CD4-positive, alpha-beta memory T cell (primary cell): ENCODE measurements around the gene FAM3C. TPM values are rescaled to one million over a fixed set of nuclear protein-coding genes. Genes with fewer than 3 reads are reported as not detected.
A peak's percentile ranks its signal among the peaks of the same experiment; 100 is the strongest.

Experiments
- CTCF ChIA-PET: fragments of 350-600 bp; sonication (Branson Sonifier 250); formaldehyde crosslinking; loops from one replicate; lab custom pipeline; 2021; ENCODE audit warnings: inconsistent platforms; ENCODE audit not compliant: partially characterized antibody; lab: Charles Lee
- POLR2A ChIA-PET: fragments of 350-600 bp; sonication (Branson Sonifier 250); formaldehyde crosslinking; loops from one replicate; lab custom pipeline; 2021; ENCODE audit not compliant: partially characterized antibody; lab: Charles Lee
- DNase-seq, 5 donors: peaks; one replicate each; pipeline versions ENCODE4 v3.0.0 to v3.0.0-alpha.2; 2020 to 2022; ENCODE audit warnings: mixed read lengths in 1 of 5
- H3K27ac ChIP-seq: one replicate; pipeline ENCODE4 v1.7.0; 2013; ENCODE audit warnings: low read depth, low read length
- H3K27me3 ChIP-seq: 2 replicates; pipeline ENCODE4 v1.7.0; 2013; ENCODE audit warnings: mild to moderate bottlenecking, low read length, moderate library complexity; ENCODE audit not compliant: insufficient read depth
- H3K36me3 ChIP-seq: 2 replicates; pipeline ENCODE4 v1.7.0; 2013; ENCODE audit warnings: mild to moderate bottlenecking, low read length, moderate library complexity; ENCODE audit not compliant: insufficient read depth
- H3K4me1 ChIP-seq: 2 replicates; pipeline ENCODE4 v1.7.0; 2013; ENCODE audit warnings: mild to moderate bottlenecking, low read length, moderate library complexity; ENCODE audit not compliant: insufficient read depth
- H3K4me3 ChIP-seq, 2 donors: one replicate each; pipeline ENCODE4 v1.7.0; 2013; ENCODE audit warnings: low read length in 2 of 2, mild to moderate bottlenecking in 1 of 2
- H3K9me3 ChIP-seq, 2 donors: one replicate each; pipeline ENCODE4 v1.7.0; 2013; ENCODE audit warnings: low read length in 2 of 2, control low read depth in 1 of 2; ENCODE audit not compliant: control insufficient read depth in 1 of 2
- H3K27ac Mint-ChIP-seq, 7 donors: one replicate each; pipeline ENCODE4 v1.8.0; 2020 to 2021; ENCODE audit warnings: mixed read lengths in 7 of 7, mild to moderate bottlenecking in 6 of 7, inconsistent platforms in 3 of 7, moderate library complexity in 3 of 7
- H3K27me3 Mint-ChIP-seq, 2 donors: one replicate each; pipeline ENCODE4 v1.8.0; 2020 to 2021; ENCODE audit warnings: mixed read lengths in 2 of 2
- H3K36me3 Mint-ChIP-seq, 2 donors: one replicate each; pipeline ENCODE4 v1.8.0; 2020 to 2021; ENCODE audit warnings: mixed read lengths in 2 of 2, inconsistent platforms in 1 of 2, mild to moderate bottlenecking in 1 of 2
- H3K4me1 Mint-ChIP-seq, 4 donors: one replicate each; pipeline ENCODE4 v1.8.0; 2020 to 2021; ENCODE audit warnings: mixed read lengths in 4 of 4, mild to moderate bottlenecking in 1 of 4
- H3K4me3 Mint-ChIP-seq, 8 donors: one replicate each; pipeline ENCODE4 v1.8.0; 2020 to 2021; ENCODE audit warnings: mixed read lengths in 8 of 8, mild to moderate bottlenecking in 7 of 8, moderate library complexity in 6 of 8, inconsistent platforms in 3 of 8
- H3K9me3 Mint-ChIP-seq, 8 donors: one replicate each; pipeline ENCODE4 v1.8.0; 2020 to 2021; ENCODE audit warnings: mixed read lengths in 8 of 8, mild to moderate bottlenecking in 5 of 8, inconsistent platforms in 3 of 8, moderate library complexity in 1 of 8
- intact Hi-C: fragments of 100-400 bp; cut with micrococcal nuclease; formaldehyde crosslinking; loops from one replicate; pipeline ENCODE4 v1.15.1; 2023
- polyA plus RNA-seq, 2 donors: library from polyadenylated mRNA; unstranded; fragments of 300-500 nt; fragmentation: Illumina TruSeq; gene quantifications; one replicate each; pipeline ENCODE4 v1.2.3, GENCODE V29; 2021
- total RNA-seq, 2 experiments: library from RNA; stranded (reverse); gene quantifications; one replicate each; pipeline ENCODE4 v1.2.3, GENCODE V29; 2021

FAM3C gene
- total and polyA plus RNA-seq, 4 experiments from 2014 or later: 8.8 to 20.9 (median 17.7) TPM

GRCh38 chr7:121360564-121360963 lies 35.5 kb downstream of the FAM3C start:
- no peak for DNase-seq
- Mint-ChIP-seq H3K27ac (peak overlapping the region in 1 of 7 donors; percentile 22), H3K4me3 (no peak overlapping the region), H3K9me3 (no peaks in the 10 kb centered on the region), H3K4me1 (peaks cover 0 to 3% (median 0%) of the 10 kb centered on the region in 4 donors), H3K27me3 (no peaks in the 10 kb centered on the region), H3K36me3 (peaks cover 39 to 46% of the 10 kb centered on the region in 2 donors)
- POLR2A ChIA-PET: interaction anchor here (0.8 kb wide), 1 partner anchor 150 kb away, joined by 3 read pairs; no protein-coding TSS in a partner anchor
- H3K27ac ChIP-seq: no peak overlapping the region
- H3K9me3 ChIP-seq: no peaks in the 10 kb centered on the region
- peaks cover 16% of the 10 kb centered on the region for H3K36me3 ChIP-seq
- no peak overlapping the region for H3K4me3 ChIP-seq
- H3K27me3 ChIP-seq: no peaks in the 10 kb centered on the region
- CTCF ChIA-PET: interaction anchor here (0.7 to 2.8 kb wide), 6 partner anchors 20 to 187 kb away, joined by 3 to 9 read pairs (median 3); partner anchors contain the start of gene FAM3C
- intact Hi-C loops: no loop called here
- H3K4me1 ChIP-seq: no peaks in the 10 kb centered on the region

DNA sequence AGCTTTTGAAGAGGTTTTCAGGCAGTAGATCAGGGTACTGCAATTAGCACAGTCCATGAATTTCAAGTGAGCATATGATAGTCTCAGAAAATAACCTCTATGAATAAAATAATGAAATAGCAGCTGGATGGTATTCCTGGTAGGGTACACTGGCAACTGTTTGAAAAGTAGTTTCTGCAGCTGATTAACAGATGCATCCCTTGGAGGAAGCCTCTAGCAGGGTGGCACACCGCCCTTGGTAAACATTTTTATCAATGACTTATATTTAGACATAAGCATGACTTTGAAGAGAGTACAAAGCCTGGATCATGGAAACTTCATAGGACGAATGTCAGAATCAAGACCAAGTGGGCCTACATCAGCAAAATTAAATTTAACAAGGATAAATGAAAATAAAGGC lies 40.5 kb downstream of the FAM3C start:
- Mint-ChIP-seq H3K36me3 (peaks cover 52 to 62% of the 10 kb centered on the region in 2 donors), H3K4me1 (no peaks in the 10 kb centered on the region), H3K9me3 (no peaks in the 10 kb centered on the region), H3K4me3 (no peak overlapping the region), H3K27me3 (no peaks in the 10 kb centered on the region), H3K27ac (no peak overlapping the region)
- Histone ChIP-seq H3K27me3 (no peaks in the 10 kb centered on the region), H3K9me3 (no peaks in the 10 kb centered on the region), H3K4me1 (no peaks in the 10 kb centered on the region), H3K36me3 (peaks cover 11% of the 10 kb centered on the region), H3K27ac (no peak overlapping the region), H3K4me3 (no peak overlapping the region)
- ChIA-PET CTCF (interaction anchor here (0.9 to 1.4 kb wide), 2 partner anchors 18 to 156 kb away, joined by 3 read pairs; no protein-coding TSS in a partner anchor), POLR2A (no interaction called here)
- intact Hi-C loops: no loop called here
- no peak for DNase-seq

GRCh38 chr7:121352323-121352722 lies 43.8 kb downstream of the FAM3C start:
- no peak overlapping the region for H3K4me3 ChIP-seq
- H3K9me3 Mint-ChIP-seq: no peaks in the 10 kb centered on the region
- no peak overlapping the region for H3K27ac ChIP-seq
- no peaks in the 10 kb centered on the region for H3K9me3 ChIP-seq
- no peak for DNase-seq
- intact Hi-C loops: no loop called here
- H3K4me1 ChIP-seq: no peaks in the 10 kb centered on the region
- H3K36me3 ChIP-seq: peaks cover under 1% of the 10 kb centered on the region
- H3K4me3 Mint-ChIP-seq: no peak overlapping the region
- ChIA-PET CTCF (interaction anchor here (1.1 to 2.0 kb wide), 3 partner anchors 15 to 157 kb away, joined by 4 to 7 read pairs (median 4); partner anchors contain the start of gene FAM3C), POLR2A (no interaction called here)
- no peaks in the 10 kb centered on the region for H3K27me3 ChIP-seq
- H3K27ac Mint-ChIP-seq: no peak overlapping the region
- H3K4me1 Mint-ChIP-seq: no peaks in the 10 kb centered on the region
- peaks cover 45 to 56% of the 10 kb centered on the region in 2 donors for H3K36me3 Mint-ChIP-seq
- H3K27me3 Mint-ChIP-seq: no peaks in the 10 kb centered on the region

DNA sequence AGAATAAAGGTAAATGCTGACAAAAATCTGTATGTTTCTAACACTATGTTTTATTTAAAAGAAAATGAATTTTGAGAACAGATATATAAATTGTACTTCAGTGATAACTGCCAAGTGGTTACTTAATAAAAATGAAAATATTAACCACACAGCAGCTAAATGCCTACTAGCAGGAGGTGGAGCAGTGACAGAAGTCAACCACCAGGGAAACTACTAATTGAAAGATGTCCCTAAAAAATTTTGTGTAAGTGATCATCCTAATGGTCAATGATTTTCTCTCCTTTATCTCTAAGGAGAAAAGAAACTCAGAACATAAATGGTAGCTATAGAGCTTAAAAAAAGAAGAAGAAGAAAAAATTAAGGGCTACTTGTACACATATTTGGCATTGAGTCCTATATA lies 44.4 kb downstream of the FAM3C start:
- Mint-ChIP-seq H3K27me3 (no peaks in the 10 kb centered on the region), H3K27ac (peak overlapping the region in 2 of 7 donors; percentile 5 to 52), H3K9me3 (no peaks in the 10 kb centered on the region), H3K4me3 (peak overlapping the region in 1 of 8 donors; percentile 29), H3K4me1 (no peaks in the 10 kb centered on the region), H3K36me3 (peaks cover 43 to 56% of the 10 kb centered on the region in 2 donors)
- Histone ChIP-seq H3K4me1 (no peaks in the 10 kb centered on the region), H3K4me3 (no peak overlapping the region), H3K27me3 (no peaks in the 10 kb centered on the region), H3K36me3 (no peaks in the 10 kb centered on the region), H3K9me3 (no peaks in the 10 kb centered on the region), H3K27ac (no peak overlapping the region)
- ChIA-PET POLR2A (no interaction called here), CTCF (interaction anchor here (1.1 to 2.0 kb wide), 3 partner anchors 15 to 158 kb away, joined by 4 to 7 read pairs (median 4); partner anchors contain the start of gene FAM3C)
- DNase-seq: no peak
- intact Hi-C loops: no loop called here

DNA sequence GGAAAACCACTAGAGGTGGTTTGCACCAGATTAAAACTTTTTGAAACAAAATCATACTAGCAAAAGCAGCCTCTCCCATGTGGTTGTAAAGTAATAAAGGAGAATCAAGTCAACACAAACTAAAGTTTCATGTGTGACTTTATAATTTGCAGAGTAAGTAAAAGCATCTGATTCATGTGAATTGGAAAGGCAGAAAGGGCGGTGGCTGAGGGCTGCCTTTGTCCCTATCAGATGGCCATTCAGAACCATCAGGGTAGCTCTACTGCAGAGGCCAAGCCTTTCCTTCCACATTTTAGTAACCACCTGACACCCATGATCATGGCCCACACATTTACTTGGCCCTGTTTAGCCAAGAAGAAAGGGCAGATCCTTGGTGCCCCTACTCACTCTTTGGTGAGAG lies 51.6 kb downstream of the FAM3C start:
- no peaks in the 10 kb centered on the region for H3K9me3 ChIP-seq
- no peaks in the 10 kb centered on the region for H3K36me3 ChIP-seq
- ChIA-PET CTCF (no interaction called here), POLR2A (no interaction called here)
- no peaks in the 10 kb centered on the region for H3K4me1 Mint-ChIP-seq
- no peak overlapping the region for H3K4me3 ChIP-seq
- no peak overlapping the region for H3K27ac ChIP-seq
- no peaks in the 10 kb centered on the region for H3K27me3 Mint-ChIP-seq
- intact Hi-C loops: no loop called here
- no peak overlapping the region for H3K4me3 Mint-ChIP-seq
- H3K27me3 ChIP-seq: no peaks in the 10 kb centered on the region
- H3K9me3 Mint-ChIP-seq: no peaks in the 10 kb centered on the region
- no peak for DNase-seq
- peaks cover 17 to 18% of the 10 kb centered on the region in 2 donors for H3K36me3 Mint-ChIP-seq
- H3K27ac Mint-ChIP-seq: no peak overlapping the region
- H3K4me1 ChIP-seq: no peaks in the 10 kb centered on the region

DNA sequence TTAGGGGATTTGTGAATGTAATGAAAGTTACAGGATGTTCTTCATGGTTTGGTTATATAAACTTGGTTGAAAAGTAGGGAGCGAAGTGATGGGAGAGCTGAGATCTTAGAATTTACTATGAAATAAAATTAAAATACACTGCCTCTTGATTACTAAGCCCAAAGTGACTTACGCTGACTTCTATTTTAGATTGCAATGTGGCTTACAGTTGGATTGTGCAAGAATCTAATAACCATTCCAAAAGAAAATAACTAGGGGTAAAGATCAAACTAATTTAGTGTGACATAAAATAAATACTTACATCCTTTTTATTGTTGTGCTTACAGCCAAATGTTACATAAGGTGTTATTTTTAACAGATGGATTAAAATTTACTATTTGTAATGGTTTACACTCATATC lies 52.0 kb downstream of the FAM3C start:
- Histone ChIP-seq H3K36me3 (no peaks in the 10 kb centered on the region), H3K27ac (no peak overlapping the region), H3K4me1 (no peaks in the 10 kb centered on the region), H3K4me3 (no peak overlapping the region), H3K9me3 (no peaks in the 10 kb centered on the region), H3K27me3 (no peaks in the 10 kb centered on the region)
- H3K4me3 Mint-ChIP-seq: no peak overlapping the region
- no peaks in the 10 kb centered on the region for H3K9me3 Mint-ChIP-seq
- H3K36me3 Mint-ChIP-seq: peaks cover 17 to 18% of the 10 kb centered on the region in 2 donors
- POLR2A ChIA-PET: no interaction called here
- intact Hi-C loops: no loop called here
- H3K27me3 Mint-ChIP-seq: no peaks in the 10 kb centered on the region
- CTCF ChIA-PET: no interaction called here
- no peak for DNase-seq
- H3K27ac Mint-ChIP-seq: no peak overlapping the region
- no peaks in the 10 kb centered on the region for H3K4me1 Mint-ChIP-seq

DNA sequence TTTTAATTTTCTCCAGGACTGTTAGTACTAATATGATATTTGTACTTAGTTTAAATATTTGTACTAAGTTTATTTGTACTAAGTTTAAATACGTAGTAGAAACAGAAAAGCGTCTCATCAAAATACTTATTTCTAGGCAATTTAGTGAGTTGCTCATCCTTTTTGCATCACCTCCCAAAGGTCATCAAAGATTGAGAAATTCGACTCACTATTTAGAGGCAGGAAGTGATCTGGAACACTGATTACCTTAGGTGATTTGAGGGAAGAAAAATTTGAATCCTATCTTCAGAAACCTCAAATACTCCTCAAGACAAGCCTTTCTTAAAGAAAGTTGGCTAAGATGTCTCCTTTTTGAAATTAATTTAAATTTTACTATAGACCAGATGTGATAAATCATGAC lies 52.8 kb downstream of the FAM3C start:
- H3K4me3 Mint-ChIP-seq: no peak overlapping the region
- CTCF ChIA-PET: no interaction called here

More for the DNA sequence above, 52.8 kb downstream of the FAM3C start:
- H3K27ac Mint-ChIP-seq: no peak overlapping the region
- H3K4me3 ChIP-seq: no peak overlapping the region
- no peaks in the 10 kb centered on the region for H3K9me3 Mint-ChIP-seq
- no peaks in the 10 kb centered on the region for H3K9me3 ChIP-seq
- no peak for DNase-seq
- H3K4me1 ChIP-seq: no peaks in the 10 kb centered on the region
- POLR2A ChIA-PET: no interaction called here
- peaks cover 17 to 22% of the 10 kb centered on the region in 2 donors for H3K36me3 Mint-ChIP-seq
- intact Hi-C loops: no loop called here
- no peaks in the 10 kb centered on the region for H3K4me1 Mint-ChIP-seq
- H3K36me3 ChIP-seq: no peaks in the 10 kb centered on the region
- no peak overlapping the region for H3K27ac ChIP-seq
- H3K27me3 Mint-ChIP-seq: no peaks in the 10 kb centered on the region
- H3K27me3 ChIP-seq: no peaks in the 10 kb centered on the region
